NCI-H345 treated with DMSO at 0.1 percent for 48 hours (cell line): ENCODE data around the gene ARHGAP42.
"Not testable (repeated sequence)": the region's sequence is repeated elsewhere in the genome, so short reads cannot be mapped to it uniquely, and the experiment has no call there.

Experiments
- DNase-seq: peaks from one replicate; lab custom pipeline; 2025; ENCODE audit not compliant: unreplicated experiment; lab: John Stamatoyannopoulos, UW

ARHGAP42 gene, protein sequence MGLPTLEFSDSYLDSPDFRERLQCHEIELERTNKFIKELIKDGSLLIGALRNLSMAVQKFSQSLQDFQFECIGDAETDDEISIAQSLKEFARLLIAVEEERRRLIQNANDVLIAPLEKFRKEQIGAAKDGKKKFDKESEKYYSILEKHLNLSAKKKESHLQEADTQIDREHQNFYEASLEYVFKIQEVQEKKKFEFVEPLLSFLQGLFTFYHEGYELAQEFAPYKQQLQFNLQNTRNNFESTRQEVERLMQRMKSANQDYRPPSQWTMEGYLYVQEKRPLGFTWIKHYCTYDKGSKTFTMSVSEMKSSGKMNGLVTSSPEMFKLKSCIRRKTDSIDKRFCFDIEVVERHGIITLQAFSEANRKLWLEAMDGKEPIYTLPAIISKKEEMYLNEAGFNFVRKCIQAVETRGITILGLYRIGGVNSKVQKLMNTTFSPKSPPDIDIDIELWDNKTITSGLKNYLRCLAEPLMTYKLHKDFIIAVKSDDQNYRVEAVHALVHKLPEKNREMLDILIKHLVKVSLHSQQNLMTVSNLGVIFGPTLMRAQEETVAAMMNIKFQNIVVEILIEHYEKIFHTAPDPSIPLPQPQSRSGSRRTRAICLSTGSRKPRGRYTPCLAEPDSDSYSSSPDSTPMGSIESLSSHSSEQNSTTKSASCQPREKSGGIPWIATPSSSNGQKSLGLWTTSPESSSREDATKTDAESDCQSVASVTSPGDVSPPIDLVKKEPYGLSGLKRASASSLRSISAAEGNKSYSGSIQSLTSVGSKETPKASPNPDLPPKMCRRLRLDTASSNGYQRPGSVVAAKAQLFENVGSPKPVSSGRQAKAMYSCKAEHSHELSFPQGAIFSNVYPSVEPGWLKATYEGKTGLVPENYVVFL

GRCh38 chr11:100687054-100687629, at the start of gene ARHGAP42:
TSS of gene ARHGAP42 (plus strand) at chr11:100687288. CDS start at chr11:100687679, 391 bp downstream.
- DNase-seq, result no peak

- no peak for DNase-seq
These were observed 49.4 kb upstream of the ARHGAP42 start for GRCh38 chr11:100637706-100638105.

DNA sequence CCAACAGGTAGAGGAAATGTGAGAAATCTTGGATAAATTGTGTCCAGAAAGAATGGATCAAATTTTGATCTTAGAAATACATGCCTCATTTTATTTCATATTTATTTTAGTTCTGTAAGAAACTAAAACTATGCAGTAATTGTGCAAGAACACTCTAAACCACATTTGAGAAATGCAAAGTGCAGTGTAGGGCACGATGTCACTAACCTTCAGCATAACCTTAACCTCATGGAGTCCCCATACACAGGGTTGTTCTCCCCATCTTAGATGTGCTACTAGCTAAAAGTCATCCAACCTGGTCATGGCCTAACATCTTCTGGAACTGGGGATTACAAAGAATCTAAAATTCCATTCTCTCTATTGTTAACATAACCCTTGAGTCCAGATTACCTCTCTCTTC, 48.4 kb upstream of the ARHGAP42 start:
- DNase-seq, result no peak

DNA sequence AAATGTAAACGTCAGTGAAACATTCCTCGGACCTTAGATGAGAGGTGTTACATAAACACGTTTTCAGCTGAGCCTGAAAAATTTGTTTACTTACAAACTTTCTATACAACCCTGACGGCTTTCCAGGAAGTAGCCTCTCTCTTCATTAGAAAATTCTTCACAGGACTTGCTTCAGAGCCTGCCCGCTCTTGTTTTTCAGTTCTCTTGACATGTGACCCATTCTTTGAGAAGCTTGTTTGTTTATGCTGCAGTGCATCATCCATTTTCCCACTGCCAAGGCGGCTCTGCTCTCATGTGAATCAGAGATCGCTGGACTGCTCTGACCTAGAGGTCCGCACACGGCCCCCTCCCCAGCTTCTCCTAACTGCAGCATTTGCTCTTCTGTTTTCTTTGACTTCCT, 47.9 kb upstream of the ARHGAP42 start:
- no peak for DNase-seq

- no peak for DNase-seq
These were observed 47.0 kb upstream of the ARHGAP42 start for GRCh38 chr11:100640071-100640470.

DNA sequence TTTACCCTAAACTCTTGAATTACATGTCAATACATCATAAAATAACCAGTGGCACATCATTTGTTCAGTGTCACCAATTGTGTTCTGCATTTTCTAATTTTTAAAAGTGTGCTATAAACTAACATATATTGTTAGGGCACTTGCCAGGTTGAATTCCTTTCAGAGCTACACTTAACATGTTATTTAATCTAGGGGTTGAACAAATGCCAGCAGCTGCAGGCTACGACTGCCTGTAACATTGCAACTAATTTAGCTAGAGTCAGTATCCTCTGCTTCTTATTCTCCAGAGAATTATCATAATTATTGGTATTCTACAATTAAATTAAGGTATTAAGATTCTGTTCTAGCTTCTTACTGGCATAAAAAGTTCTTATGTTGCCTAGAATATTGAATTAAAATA, 46.4 kb upstream of the ARHGAP42 start:
- no peak for DNase-seq

DNA sequence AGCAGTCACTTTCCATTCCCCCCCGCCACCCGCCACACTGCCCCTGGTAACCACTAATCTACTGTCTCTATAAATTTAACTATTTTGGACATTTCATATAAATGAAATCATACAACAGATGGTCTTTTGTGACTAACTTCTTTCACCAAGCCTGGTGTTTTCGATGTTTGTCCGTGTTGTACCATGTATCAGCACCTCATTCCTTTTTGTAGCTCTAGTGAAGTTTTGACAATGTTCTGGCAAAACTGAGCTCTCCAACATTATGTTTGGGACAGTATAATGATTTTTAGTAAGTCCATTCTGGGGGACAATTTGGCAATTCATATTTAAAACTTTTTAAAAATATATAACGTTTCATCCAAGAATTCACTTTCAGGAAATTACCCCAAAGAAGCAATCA, 45.6 kb upstream of the ARHGAP42 start:
- DNase-seq, result no peak

- DNase-seq, result no peak
These were observed 40.5 kb upstream of the ARHGAP42 start for GRCh38 chr11:100646545-100646944.

DNA sequence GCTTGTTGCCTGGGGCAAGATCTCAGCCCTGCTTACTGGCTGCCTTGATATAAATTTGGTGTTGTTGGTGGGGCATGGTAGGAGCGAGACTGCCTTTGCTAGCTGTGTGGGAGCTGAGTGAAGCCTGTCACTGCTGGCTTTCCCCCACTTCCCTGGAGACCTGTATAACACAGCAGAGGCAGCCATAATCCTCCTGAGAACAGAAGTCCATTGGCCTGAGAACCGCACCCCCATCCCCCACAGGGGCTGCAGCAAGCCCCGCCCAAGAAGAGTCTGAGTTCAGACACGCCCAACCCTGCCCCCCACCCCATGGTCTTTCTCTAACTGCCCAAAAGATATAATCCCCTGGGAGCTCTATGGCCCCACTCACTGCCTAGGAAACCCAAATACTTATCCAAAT, 39.2 kb upstream of the ARHGAP42 start:
- no peak for DNase-seq

DNA sequence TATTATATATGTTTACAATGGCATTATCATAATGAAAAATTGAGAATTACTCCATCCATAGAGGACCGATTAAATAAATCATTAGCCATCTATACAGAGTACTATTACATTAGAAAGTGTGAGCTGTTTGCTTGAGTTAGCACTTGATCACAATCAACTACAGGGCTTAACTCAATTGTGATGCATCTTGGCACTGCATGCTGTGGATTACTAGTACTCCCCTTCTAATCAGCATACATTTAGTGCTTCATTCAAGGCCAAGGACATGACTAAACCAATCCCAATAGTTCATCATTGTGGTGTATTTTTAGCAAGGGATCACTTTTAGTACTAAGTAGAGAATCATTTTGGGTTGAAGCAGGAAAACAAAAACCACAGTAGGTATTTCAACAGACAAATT, 23.5 kb upstream of the ARHGAP42 start:
- DNase-seq, result no peak

DNA sequence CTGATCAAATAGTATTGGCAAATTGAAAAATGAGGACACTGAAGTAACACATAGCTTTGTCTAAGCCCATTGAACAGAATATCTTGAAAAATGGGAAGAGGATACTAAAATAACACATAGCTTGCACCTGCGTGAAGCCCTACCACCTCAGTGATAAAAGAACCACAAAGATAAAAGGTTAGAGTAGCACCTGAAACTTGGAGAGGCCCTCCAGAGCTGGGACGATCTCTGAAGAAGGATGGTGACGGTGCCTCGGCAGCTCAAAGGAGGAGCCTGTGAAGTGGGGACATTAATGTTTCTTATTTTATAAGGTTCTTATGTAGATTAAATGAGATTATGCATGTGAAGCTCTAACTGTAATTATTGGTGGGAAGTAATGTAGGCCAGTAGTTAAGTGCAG, 23.1 kb upstream of the ARHGAP42 start:
- DNase-seq, result no peak

GRCh38 chr11:100666816-100667215, 20.3 kb upstream of the ARHGAP42 start:
- not testable (repeated sequence) for DNase-seq

- DNase-seq, result no peak
These were observed 19.6 kb upstream of the ARHGAP42 start for GRCh38 chr11:100667449-100667848.

- DNase-seq, result no peak
These were observed 16.9 kb upstream of the ARHGAP42 start for GRCh38 chr11:100670140-100670539.

DNA sequence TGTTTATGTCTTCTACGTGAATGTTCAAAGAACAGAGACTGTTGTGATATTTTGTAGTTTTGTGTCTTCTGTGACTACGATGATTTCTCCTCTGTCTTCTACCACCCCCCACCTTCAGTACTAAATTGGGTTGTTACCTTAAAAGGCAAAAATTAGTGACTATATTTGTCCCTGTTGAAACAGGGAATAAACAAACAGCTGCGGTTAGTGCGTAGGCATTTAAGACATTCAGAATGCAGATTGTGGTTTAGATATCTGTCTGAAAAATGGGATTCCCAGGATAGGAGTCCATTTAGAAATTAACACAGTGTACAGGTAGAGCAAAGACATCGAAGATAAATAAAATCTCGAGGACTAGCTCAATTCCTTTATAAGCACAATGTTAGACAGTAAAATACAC, 15.6 kb upstream of the ARHGAP42 start:
- DNase-seq, result no peak

DNA sequence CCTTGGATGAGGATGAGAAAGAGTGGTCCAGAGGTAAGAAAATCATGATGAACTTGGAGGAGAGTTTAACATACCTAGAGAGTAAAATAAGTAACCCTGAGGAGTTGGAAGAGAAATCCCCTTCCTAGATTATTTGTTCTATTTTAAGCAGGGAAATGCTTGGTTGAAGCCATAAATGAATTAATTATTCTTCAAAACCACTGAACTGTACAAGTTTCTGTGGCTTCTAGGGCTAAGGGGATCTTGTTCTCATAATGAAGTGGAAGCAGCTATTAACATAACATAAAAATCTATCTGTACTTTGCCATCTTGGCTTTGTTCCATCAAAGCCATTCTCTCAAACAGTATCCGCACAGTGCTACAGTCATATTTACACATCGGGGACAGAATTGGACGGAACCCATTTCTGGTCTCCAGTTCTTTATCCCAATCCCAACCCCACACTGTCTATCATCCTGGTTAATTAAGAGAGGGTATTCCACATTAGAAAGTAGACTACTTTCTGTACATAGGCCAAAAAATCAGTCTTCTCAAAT, 14.5 kb upstream of the ARHGAP42 start:
- DNase-seq, result no peak

GRCh38 chr11:100673063-100673462, 14.0 kb upstream of the ARHGAP42 start:
- DNase-seq, result no peak

GRCh38 chr11:100674212-100674611, 12.9 kb upstream of the ARHGAP42 start:
- no peak for DNase-seq

GRCh38 chr11:100675115-100675650, 11.9 kb upstream of the ARHGAP42 start:
- DNase-seq, result no peak

- DNase-seq, result no peak
These were observed 10.2 kb upstream of the ARHGAP42 start for GRCh38 chr11:100676901-100677300.

DNA sequence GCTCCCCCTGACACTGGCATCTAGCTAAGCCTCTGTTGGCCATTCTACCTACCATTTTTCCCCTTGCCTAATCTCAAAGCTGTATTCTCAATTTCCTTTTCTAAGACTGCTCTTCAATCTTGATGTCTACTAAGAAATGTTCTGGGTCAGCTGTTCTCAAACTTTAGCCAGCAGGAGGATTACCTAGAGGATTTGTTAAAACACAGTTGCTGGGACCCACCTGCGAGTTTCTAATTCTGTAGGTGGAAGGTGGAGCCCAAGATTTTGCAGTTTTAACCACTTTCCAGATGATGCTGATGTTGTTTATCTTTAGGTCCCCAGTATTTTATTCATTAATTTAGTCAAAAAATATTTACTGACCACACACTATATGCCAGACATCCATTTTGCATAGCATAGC, 9.3 kb upstream of the ARHGAP42 start:
- no peak for DNase-seq
